Measurements from ENCODE around the gene TANGO6.

TANGO6 gene

GRCh38 chr16:68907297-68907696 lies 64.0 kb downstream of the TANGO6 start:
- H3K27ac ChIP-seq (ENCODE audit: insufficient read depth, low read length, poor library complexity, severe bottlenecking), result no peak overlapping the region
- peaks cover 15% of the 10 kb centered on the region for H3K36me3 ChIP-seq (ENCODE audit: control insufficient read depth, insufficient read depth, low read length)
- no peaks in the 10 kb centered on the region for H3K27me3 ChIP-seq (replicated peaks; ENCODE audit: control insufficient read depth, insufficient read depth, low read length, poor library complexity, severe bottlenecking)
- H3K9me3 ChIP-seq (ENCODE audit: control insufficient read depth, low read length), result no peaks in the 10 kb centered on the region
- no peaks in the 10 kb centered on the region for H3K4me1 ChIP-seq (ENCODE audit: control insufficient read depth, insufficient read depth, low read length, poor library complexity, severe bottlenecking)
- H3K4me3 ChIP-seq (ENCODE audit: insufficient read depth, low read depth, low read length, poor library complexity, severe bottlenecking), result no peak overlapping the region
- no peak for DNase-seq

GRCh38 chr16:68907781-68908181 lies 64.5 kb downstream of the TANGO6 start:
- H3K36me3 ChIP-seq (ENCODE audit: control insufficient read depth, insufficient read depth, low read length), result peaks cover 11% of the 10 kb centered on the region
- H3K4me1 ChIP-seq (ENCODE audit: control insufficient read depth, insufficient read depth, low read length, poor library complexity, severe bottlenecking), result no peaks in the 10 kb centered on the region

GRCh38 chr16:68909099-68909733 lies 65.9 kb downstream of the TANGO6 start:
- no peak for DNase-seq

More at GRCh38 chr16:68907781-68908181, 64.5 kb downstream of the TANGO6 start:
- H3K27ac ChIP-seq (ENCODE audit: insufficient read depth, low read length, poor library complexity, severe bottlenecking), result no peak overlapping the region
- DNase-seq, result no peak
- H3K4me3 ChIP-seq (ENCODE audit: insufficient read depth, low read depth, low read length, poor library complexity, severe bottlenecking), result no peak overlapping the region
- no peaks in the 10 kb centered on the region for H3K9me3 ChIP-seq (ENCODE audit: control insufficient read depth, low read length)
- no peaks in the 10 kb centered on the region for H3K27me3 ChIP-seq (replicated peaks; ENCODE audit: control insufficient read depth, insufficient read depth, low read length, poor library complexity, severe bottlenecking)

GRCh38 chr16:68910051-68910450 lies 66.7 kb downstream of the TANGO6 start:
- no peak for DNase-seq
- H3K9me3 ChIP-seq (ENCODE audit: control insufficient read depth, low read length), result no peaks in the 10 kb centered on the region
- H3K27me3 ChIP-seq (replicated peaks; ENCODE audit: control insufficient read depth, insufficient read depth, low read length, poor library complexity, severe bottlenecking), result no peaks in the 10 kb centered on the region
- no peak overlapping the region for H3K4me3 ChIP-seq (ENCODE audit: insufficient read depth, low read depth, low read length, poor library complexity, severe bottlenecking)
- peaks cover 11% of the 10 kb centered on the region for H3K36me3 ChIP-seq (ENCODE audit: control insufficient read depth, insufficient read depth, low read length)
- H3K4me1 ChIP-seq (ENCODE audit: control insufficient read depth, insufficient read depth, low read length, poor library complexity, severe bottlenecking), result no peaks in the 10 kb centered on the region
- H3K27ac ChIP-seq (ENCODE audit: insufficient read depth, low read length, poor library complexity, severe bottlenecking), result no peak overlapping the region

More at GRCh38 chr16:68909099-68909733, 65.9 kb downstream of the TANGO6 start:
- H3K27me3 ChIP-seq (replicated peaks; ENCODE audit: control insufficient read depth, insufficient read depth, low read length, poor library complexity, severe bottlenecking), result no peaks in the 10 kb centered on the region
- no peak overlapping the region for H3K27ac ChIP-seq (ENCODE audit: insufficient read depth, low read length, poor library complexity, severe bottlenecking)
- H3K9me3 ChIP-seq (ENCODE audit: control insufficient read depth, low read length), result no peaks in the 10 kb centered on the region
- H3K36me3 ChIP-seq (ENCODE audit: control insufficient read depth, insufficient read depth, low read length), result peaks cover 8% of the 10 kb centered on the region
- no peak overlapping the region for H3K4me3 ChIP-seq (ENCODE audit: insufficient read depth, low read depth, low read length, poor library complexity, severe bottlenecking)
- H3K4me1 ChIP-seq (ENCODE audit: control insufficient read depth, insufficient read depth, low read length, poor library complexity, severe bottlenecking), result no peaks in the 10 kb centered on the region

GRCh38 chr16:68915589-68915988 lies 72.3 kb downstream of the TANGO6 start:
- Histone ChIP-seq H3K27ac (ENCODE audit: insufficient read depth, low read length, poor library complexity, severe bottlenecking) (no peak overlapping the region), H3K9me3 (ENCODE audit: control insufficient read depth, low read length) (no peaks in the 10 kb centered on the region), H3K4me3 (ENCODE audit: insufficient read depth, low read depth, low read length, poor library complexity, severe bottlenecking) (no peak overlapping the region), H3K4me1 (ENCODE audit: control insufficient read depth, insufficient read depth, low read length, poor library complexity, severe bottlenecking) (no peaks in the 10 kb centered on the region), H3K27me3 (replicated peaks; ENCODE audit: control insufficient read depth, insufficient read depth, low read length, poor library complexity, severe bottlenecking) (no peaks in the 10 kb centered on the region), H3K36me3 (ENCODE audit: control insufficient read depth, insufficient read depth, low read length) (peaks cover 15% of the 10 kb centered on the region)
- DNase-seq, result no peak

- Histone ChIP-seq H3K36me3 (ENCODE audit: control insufficient read depth, insufficient read depth, low read length) (peaks cover 15% of the 10 kb centered on the region), H3K27ac (ENCODE audit: insufficient read depth, low read length, poor library complexity, severe bottlenecking) (no peak overlapping the region), H3K4me1 (ENCODE audit: control insufficient read depth, insufficient read depth, low read length, poor library complexity, severe bottlenecking) (no peaks in the 10 kb centered on the region), H3K4me3 (ENCODE audit: insufficient read depth, low read depth, low read length, poor library complexity, severe bottlenecking) (no peak overlapping the region), H3K27me3 (replicated peaks; ENCODE audit: control insufficient read depth, insufficient read depth, low read length, poor library complexity, severe bottlenecking) (no peaks in the 10 kb centered on the region), H3K9me3 (ENCODE audit: control insufficient read depth, low read length) (no peaks in the 10 kb centered on the region)
- DNase-seq, result no peak
Measured at GRCh38 chr16:68917541-68917940, 74.2 kb downstream of the TANGO6 start.

GRCh38 chr16:68920349-68920748 lies 77.0 kb downstream of the TANGO6 start:
- H3K27ac ChIP-seq (ENCODE audit: insufficient read depth, low read length, poor library complexity, severe bottlenecking), result no peak overlapping the region
- no peak for DNase-seq
- no peaks in the 10 kb centered on the region for H3K4me1 ChIP-seq (ENCODE audit: control insufficient read depth, insufficient read depth, low read length, poor library complexity, severe bottlenecking)
- H3K36me3 ChIP-seq (ENCODE audit: control insufficient read depth, insufficient read depth, low read length), result peaks cover 11% of the 10 kb centered on the region
- H3K27me3 ChIP-seq (replicated peaks; ENCODE audit: control insufficient read depth, insufficient read depth, low read length, poor library complexity, severe bottlenecking), result no peaks in the 10 kb centered on the region
- H3K4me3 ChIP-seq (ENCODE audit: insufficient read depth, low read depth, low read length, poor library complexity, severe bottlenecking), result no peak overlapping the region
- no peaks in the 10 kb centered on the region for H3K9me3 ChIP-seq (ENCODE audit: control insufficient read depth, low read length)

- Histone ChIP-seq H3K4me1 (ENCODE audit: control insufficient read depth, insufficient read depth, low read length, poor library complexity, severe bottlenecking) (no peaks in the 10 kb centered on the region), H3K27ac (ENCODE audit: insufficient read depth, low read length, poor library complexity, severe bottlenecking) (no peak overlapping the region), H3K4me3 (ENCODE audit: insufficient read depth, low read depth, low read length, poor library complexity, severe bottlenecking) (no peak overlapping the region), H3K9me3 (ENCODE audit: control insufficient read depth, low read length) (no peaks in the 10 kb centered on the region), H3K36me3 (ENCODE audit: control insufficient read depth, insufficient read depth, low read length) (peaks cover 8% of the 10 kb centered on the region), H3K27me3 (replicated peaks; ENCODE audit: control insufficient read depth, insufficient read depth, low read length, poor library complexity, severe bottlenecking) (no peaks in the 10 kb centered on the region)
- no peak for DNase-seq
Measured at GRCh38 chr16:68921637-68922036, 78.3 kb downstream of the TANGO6 start.

- no peaks in the 10 kb centered on the region for H3K4me1 ChIP-seq (ENCODE audit: control insufficient read depth, insufficient read depth, low read length, poor library complexity, severe bottlenecking)
- H3K9me3 ChIP-seq (ENCODE audit: control insufficient read depth, low read length), result no peaks in the 10 kb centered on the region
- no peaks in the 10 kb centered on the region for H3K27me3 ChIP-seq (replicated peaks; ENCODE audit: control insufficient read depth, insufficient read depth, low read length, poor library complexity, severe bottlenecking)
- H3K36me3 ChIP-seq (ENCODE audit: control insufficient read depth, insufficient read depth, low read length), result peaks cover 16% of the 10 kb centered on the region
- DNase-seq, result no peak
- H3K4me3 ChIP-seq (ENCODE audit: insufficient read depth, low read depth, low read length, poor library complexity, severe bottlenecking), result no peak overlapping the region
- H3K27ac ChIP-seq (ENCODE audit: insufficient read depth, low read length, poor library complexity, severe bottlenecking), result no peak overlapping the region
Measured at GRCh38 chr16:68923116-68923515, 79.8 kb downstream of the TANGO6 start.

- Histone ChIP-seq H3K27ac (ENCODE audit: insufficient read depth, low read length, poor library complexity, severe bottlenecking) (no peak overlapping the region), H3K36me3 (ENCODE audit: control insufficient read depth, insufficient read depth, low read length) (peaks cover 24% of the 10 kb centered on the region), H3K4me1 (ENCODE audit: control insufficient read depth, insufficient read depth, low read length, poor library complexity, severe bottlenecking) (no peaks in the 10 kb centered on the region), H3K9me3 (ENCODE audit: control insufficient read depth, low read length) (no peaks in the 10 kb centered on the region), H3K4me3 (ENCODE audit: insufficient read depth, low read depth, low read length, poor library complexity, severe bottlenecking) (no peak overlapping the region), H3K27me3 (replicated peaks; ENCODE audit: control insufficient read depth, insufficient read depth, low read length, poor library complexity, severe bottlenecking) (no peaks in the 10 kb centered on the region)
- no peak for DNase-seq
Measured at GRCh38 chr16:68927018-68927417, 83.7 kb downstream of the TANGO6 start.

Data from effector memory CD4-positive, alpha-beta T cell (primary cell).